ENCODE measurements around the gene TSKU.

TSKU gene

GRCh38 chr11:76752321-76753143, 30.6 kb upstream of the TSKU start:
- DNase-seq = no peak

DNA sequence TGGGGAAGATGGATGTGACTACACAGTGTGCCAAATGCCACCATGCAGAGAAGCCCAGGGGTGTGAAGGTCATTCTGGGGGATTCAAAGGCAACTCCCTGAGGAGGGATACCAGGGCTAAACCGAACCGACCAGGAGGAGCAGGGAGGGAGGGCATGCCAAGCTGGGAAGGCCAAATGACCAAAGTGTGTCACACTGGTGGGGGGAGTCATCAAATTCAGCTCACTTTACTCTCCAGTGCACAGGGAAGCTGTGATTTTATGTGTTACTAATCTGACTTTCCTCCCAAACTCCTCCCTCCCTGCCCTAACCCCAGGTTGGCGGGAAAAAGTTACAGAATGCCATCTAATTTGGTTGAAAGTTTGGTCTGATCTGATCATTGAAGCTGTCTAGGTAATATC, 29.7 kb upstream of the TSKU start:
- DNase-seq = no peak

DNA sequence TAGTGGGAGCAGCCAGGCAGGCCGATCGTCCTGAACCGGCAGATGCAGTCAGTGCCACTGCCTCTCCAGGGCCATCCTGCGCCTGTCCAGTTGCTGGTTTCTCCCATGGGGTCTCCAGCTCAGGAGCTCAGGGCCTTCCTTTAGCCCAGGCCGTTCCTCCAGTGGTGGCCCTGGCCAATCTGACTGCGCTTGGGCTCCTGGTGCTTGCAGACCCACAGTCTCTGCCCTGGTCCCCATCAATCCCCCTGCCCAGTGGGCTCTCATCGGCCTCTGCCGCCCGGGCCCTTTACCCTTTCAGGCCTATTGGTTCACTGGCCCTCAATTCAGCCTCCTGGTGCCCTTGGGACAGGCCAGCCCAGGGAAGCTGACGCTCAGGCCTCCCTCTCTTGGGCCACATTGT, 29.2 kb upstream of the TSKU start:
- DNase-seq = no peak

- DNase-seq = peak; percentile 81
Measured at GRCh38 chr11:76756341-76756741, 26.8 kb upstream of the TSKU start.

DNA sequence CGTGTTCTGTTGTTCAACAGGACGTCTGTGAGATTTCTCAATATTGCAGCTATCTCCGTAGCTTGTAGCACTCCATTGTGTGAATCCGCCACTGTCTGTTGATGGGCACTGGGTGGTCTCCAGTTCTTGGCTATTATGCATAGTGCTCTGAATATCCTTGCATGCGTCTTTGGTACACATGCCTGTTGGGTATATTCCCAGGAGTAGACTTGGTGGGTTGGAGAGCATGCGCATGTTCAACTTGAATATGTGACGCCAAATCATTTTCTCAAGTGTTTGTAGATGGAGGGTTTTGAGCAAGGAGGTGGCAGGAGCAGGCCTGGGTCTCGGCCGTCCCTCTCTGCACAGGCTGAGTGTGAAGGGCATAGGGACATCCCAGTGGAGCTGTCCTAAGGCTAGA, 24.8 kb upstream of the TSKU start:
- no peak for DNase-seq

DNA sequence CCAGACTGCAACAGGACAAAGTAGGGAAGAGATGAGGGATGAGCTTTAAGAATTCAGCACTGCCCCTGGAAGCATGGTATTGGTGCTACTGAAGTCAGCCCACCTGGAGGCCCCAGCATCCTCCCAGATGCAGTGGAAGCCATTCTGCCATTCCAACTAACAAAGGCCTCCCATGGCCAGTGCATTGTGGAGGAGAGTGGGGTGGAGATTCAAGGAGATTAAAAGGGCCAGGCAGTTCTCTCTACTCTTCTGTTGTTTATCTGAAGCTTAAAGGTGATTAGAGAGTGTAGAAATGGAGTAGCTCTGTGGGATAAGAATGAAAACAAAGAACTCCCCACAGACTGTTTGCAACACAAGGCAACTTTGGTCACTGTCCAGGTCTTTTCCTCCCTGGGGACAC, 24.1 kb upstream of the TSKU start:
- DNase-seq = no peak

DNA sequence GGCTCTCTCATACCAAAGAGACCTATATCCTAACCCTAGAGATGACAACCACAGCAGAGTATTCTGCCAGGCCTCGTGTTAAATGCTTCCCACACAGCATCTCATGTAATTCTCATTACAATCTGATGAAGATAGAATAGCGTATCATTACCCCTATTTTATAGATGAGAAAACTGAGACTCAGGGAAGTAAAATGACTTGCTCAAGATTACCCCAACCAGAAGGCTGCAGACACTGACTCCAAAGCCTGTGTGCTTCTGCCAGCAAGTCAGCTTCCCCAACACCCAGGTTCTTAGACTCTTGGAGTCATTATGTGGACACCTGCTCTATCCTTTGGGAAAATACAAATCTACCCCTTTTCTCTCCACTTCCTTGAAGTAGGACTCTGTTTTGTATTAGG, 23.6 kb upstream of the TSKU start:
- no peak for DNase-seq

GRCh38 chr11:76760236-76760635, 22.9 kb upstream of the TSKU start:
- DNase-seq = peak; percentile 74

DNA sequence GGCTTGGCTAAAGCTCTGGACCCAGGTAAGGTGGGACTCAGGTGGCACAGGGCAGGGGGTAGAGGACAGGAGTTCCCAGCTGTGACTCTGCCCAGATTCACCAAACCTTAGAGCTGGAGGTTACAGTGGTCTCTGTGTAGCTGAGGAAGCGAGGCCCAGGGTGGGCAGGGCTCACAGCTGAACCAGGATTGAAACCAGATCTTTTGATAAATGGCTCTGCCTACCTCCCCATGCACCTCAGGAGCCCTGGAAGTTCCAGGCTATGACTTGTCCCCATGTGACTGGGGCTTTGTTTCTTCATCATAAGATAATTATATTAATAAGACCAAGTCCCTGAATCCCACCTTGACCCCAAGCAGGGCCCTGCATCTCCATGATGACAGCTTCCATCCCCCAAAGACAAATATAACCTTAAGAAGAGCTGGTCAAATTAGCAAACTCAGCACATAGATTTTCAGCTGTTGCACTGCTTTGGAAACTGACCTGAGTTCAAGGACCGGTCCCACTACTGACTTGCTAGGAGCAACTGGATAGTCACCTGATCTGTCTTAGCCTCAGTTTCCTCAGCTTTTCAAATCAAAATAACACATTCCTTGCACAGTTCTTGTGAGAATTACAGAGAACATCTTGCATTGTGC, 21.3 kb upstream of the TSKU start:
- no peak for DNase-seq

DNA sequence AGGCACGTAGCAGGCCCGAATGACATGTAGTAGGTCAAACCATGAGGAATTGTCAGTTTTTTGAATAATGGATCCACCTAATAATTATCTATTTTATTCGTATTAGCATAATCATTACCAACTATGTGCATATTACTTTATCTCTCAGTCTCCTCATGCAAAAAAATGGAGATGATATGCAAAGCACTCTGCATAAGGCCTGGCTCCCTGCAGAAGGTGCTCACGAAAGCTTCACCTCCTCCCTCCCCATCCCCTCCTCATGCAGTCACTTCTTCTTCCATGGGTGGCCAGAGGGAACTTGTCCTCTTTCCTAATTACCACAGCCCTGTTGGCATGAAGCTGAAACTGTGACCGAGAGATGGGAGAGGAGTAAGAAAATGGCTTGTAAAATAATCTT, 20.8 kb upstream of the TSKU start:
- no peak for DNase-seq

GRCh38 chr11:76762867-76763572, 20.1 kb upstream of the TSKU start:
- no peak for DNase-seq

GRCh38 chr11:76763573-76764346, 19.4 kb upstream of the TSKU start:
- DNase-seq = no peak

DNA sequence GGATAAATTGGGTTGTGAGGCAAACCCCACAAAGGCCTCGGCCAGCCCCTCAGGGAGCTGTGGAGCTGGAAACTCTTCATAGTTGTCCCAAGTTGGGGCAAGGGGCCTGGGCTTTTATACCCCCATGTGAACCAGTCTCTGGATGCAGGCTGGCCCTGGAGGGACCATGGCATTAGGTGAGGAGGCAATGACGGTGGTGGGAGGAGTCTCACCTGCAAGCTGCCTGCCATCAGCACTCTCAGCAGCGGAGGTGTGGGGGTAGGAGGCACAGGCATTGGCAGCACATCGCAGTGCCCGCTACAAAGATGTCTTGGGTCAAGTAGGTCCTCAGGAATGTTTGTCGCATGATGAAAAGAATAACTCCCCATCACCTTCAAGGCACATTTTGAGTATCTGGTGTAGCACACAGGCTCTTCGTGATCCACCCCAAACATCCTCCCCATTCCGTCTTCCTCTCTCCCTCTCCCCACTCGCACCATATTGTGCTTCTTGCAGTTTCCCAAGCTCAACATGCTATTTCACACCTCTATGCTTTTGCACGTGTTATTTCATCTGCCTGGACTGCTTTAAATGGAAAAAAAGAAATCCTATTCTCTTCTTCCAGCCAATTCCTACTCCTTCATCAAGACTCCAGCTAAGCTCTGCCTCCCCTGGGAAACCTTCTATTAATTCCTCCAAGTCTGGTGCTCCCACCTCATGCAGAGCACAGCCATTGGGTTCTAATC, 18.1 kb upstream of the TSKU start:
- DNase-seq = no peak

- DNase-seq = no peak
Measured at GRCh38 chr11:76765863-76766350, 17.2 kb upstream of the TSKU start.

DNA sequence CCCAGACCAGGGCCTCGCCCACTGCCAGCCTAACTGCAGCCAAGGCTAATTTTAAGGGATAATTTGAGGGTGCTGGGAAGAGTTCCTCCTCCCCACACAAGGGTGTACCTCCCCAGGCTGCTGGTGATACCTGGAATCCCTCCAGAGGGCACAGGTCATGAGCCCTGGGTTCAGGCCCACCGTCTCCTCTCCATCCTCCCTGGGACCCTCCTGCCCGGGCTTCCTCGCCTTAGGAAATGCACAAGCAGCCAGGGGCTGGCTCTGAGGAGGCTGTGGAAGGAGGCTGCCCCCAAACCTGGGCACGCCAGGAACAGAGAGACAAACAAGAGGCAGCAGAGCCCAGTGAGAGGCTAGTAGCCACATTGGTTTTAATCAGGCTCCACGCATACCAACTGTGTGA, 16.6 kb upstream of the TSKU start:
- DNase-seq = no peak

GRCh38 chr11:76767659-76768058, 15.5 kb upstream of the TSKU start:
- no peak for DNase-seq

DNA sequence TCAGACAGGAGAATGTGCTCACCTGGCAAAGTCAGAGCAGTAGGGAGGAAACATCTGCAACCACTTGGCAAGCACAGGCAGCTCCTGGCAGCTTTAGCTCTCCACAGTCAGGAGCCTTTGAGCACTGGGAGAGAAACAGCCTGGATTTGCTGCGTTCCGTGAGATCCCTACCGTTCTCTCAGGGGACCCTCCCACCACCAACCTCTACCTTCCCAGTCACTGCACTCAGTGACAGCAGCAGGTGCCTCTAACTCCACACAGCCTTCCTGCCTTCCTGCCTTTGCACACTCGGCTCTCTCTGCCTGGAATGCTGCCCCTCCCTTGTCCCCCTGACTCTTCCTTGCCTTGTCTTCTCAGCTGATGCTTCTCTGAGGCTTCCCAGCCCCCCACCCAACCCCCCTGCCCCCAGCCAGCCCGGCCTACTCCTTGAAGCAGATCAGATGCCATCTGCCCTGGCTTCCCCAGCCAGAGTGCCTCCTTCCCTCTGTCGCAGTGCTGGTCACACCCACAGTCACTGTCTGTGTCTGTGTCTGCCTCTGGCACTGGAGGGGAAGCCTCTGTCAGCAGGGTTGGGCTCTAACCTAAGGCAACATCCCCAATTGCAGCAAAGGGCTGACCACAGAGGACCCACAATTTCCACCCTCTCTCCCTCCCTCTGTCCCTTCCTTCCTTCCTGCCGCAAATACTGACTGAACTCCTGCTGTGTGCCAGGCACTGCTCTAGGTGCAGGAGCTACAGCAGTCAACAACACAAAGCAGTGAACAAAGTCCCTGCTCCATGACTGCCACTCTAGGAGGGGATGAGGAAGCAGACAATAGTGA, 14.9 kb upstream of the TSKU start:
- peak; percentile 80 for DNase-seq

DNA sequence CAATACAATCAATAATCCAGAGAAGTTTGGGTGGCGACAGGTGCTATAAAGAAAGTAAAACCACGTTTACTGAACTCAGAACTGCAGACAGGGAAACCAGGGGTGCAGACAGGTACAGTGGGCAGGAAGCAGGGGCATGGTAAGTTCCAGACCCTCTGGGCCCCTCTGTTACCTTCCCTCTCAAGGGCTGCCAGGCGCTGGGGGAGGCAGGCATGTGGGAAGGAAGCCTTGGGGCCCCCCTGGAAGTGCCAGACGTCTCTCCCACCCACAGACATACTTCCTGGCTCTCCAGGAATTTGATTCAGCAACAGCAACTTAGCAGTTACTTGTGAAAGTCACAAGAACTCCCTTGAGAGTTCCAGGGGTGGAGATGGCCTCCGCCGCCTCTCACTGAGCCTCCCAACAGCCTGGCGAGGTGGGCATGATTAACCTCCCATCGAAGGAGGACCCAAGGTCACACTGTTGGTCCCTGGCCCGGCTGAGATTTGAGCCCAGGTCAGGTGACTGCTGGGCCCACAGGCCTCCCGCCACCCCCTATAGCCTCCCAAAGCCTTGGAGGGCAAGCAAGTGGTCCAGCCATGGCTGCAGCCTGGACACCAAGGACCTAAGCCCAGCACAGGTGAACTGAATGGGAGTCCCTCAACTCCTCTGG, 14.1 kb upstream of the TSKU start:
- DNase-seq = no peak

DNA sequence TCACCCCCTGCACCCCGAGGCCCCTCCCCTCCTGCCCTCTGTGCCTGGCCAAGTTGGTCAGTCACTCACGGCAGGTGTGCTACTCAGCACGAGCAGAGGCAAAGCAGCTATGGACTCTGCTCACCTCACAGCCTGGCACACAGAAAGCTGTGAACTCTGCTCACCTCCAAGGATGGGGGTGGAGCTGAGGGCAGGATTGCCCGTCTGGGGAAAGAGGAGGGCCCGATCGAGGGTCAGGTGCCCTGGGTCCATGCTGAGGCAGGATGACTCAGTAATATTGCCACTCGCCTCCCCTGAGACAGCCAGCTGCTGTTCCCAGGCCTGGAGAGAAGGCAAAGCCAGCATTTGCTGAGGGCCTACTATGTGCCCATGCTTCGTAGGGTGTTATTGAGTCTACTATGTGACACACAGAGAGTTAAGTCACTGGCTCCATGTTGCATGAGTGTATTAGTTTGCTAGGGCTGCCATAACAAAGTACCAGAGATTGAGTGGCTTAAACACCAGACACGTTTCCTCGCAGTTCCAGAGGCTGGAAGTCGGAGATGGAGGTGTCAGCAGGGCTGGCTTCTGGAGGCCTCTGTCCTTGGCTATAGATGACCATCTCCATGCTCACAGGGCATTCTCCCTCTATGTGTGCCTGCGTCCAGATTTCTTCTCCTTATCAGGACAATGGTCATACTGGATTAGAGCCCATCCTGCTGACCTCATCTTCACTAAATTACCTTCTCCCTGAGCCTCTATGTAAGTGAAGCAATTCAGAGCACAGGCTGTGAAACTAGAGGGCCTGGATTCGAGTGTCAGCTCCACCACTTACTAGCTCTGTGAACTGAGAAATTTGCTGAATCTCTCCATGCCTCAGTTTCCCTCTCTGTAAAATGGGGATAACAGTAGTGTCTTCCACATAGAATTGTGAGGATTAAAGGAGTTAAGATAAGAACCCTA, 13.2 kb upstream of the TSKU start:
- DNase-seq = no peak
